ENCODE measurements around the gene NDUFA3.

NDUFA3 gene

DNA sequence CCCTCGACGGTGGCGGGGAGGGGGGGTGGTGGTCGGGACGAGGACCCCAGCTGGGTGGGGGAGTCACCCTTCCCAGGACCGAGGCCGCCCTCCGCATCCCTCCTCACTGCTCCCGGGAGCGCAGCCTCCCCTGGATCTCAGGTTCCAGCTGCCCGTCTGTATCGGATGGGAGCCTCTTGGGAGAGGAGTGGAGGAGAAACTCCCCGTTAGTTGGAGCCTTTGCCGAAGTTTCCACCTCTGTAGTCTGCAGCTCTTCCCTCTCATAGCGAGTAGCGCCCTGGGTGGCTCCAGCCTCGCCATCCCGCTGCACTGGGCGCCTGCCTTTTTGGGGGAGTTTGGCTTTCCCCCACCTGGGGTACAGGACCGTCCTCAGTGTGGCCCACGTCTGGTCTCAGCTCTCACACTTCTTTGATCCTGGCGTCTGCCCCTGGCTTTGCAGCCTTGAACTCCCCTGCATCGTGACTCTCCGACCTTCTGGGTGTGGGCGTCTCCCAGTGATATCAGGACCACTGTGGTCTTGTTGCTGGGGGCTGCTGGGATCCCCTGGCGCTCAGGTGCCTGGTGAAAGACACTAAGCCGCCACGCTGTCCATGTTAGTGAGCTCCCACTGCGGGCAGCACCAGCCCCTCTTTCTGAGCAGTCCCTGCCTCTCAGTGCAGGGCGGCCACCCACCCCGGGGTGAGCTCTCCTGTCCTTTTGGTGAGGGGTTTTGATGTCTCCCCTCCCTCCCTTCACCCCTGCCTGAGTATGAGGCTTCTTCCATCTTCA lies 36.0 kb downstream of the NDUFA3 start:
- DNase-seq: no peak

DNA sequence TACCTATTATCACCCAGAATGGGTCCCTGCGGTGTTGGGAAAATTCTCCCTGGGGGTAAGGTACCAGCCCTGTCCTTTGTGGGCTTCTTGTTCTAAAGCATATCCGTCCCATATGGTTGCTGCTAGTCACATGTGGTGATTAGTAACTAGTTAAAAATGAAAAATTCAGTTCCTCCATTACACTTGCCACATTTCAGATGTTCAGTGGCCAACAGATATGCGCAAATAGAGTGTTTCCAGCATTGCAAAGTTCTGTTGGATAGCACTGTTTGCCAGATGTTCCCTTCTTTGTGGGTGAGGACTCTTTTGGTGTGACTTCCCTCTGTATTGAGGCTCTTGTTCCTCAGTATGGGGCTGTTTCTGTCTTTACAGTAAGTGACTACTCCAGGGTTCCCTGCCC lies 38.7 kb downstream of the NDUFA3 start:
- DNase-seq: no peak

DNA sequence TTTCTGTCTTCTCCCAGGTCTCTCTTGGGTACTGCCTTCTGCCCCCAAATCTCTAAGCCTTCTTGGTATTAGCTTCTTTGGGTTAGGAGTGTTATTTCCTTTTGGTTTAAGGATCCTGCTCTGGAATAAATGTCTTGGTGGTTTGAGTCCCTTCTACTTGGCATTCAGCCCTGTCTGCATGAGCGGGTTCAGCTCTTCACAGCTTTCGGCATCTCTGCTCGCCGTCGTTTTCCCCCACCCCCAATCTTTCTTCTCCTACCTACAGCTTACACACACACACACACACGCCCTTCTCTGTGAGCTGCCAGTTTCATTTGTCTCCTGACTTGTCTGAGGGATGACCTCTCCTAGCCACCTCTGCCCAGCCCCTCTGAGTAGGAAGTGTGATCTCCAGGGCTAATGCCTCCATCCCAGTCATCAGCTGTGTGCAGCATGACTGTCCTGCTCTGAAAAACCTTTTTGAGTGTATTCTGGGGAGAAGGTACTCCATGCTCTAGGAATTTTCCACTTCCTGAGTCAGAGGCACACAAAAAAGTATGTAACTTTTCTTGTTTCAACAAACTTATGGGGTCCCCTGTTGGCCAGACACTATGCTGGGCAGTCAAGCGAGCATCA lies 39.6 kb downstream of the NDUFA3 start:
- DNase-seq: no peak

DNA sequence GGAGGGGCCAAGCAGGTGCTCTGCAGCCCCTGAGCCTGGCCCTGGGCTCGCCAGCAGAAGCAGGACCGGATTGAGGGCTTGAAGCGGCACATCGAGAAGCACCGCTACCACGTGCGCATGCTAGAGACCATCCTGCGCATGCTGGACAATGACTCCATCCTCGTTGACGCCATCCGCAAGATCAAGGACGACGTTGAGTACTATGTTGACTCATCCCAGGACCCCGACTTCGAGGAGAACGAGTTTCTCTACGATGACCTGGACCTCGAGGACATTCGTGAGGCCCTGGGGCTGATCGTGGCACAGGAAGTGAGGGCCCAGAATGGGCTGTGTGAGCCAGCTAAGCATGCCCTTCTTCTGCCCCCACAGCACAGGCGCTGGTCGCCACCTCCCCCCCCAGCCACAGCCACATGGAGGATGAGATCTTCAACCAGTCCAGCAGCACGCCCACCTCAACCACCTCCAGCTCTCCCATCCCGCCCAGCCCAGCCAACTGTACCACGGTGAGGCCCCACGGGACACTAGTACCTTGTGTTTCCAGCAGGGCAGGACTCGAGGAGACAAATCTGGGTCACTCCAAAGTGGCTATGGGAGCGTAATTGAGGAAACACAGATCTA lies 43.0 kb downstream of the NDUFA3 start:
- DNase-seq: no peak

GRCh38 chr19:54147676-54148075 lies 45.0 kb downstream of the NDUFA3 start:
- DNase-seq: no peak

- DNase-seq: no peak
Observed at GRCh38 chr19:54148158-54148557, 45.5 kb downstream of the NDUFA3 start.

GRCh38 chr19:54149021-54149812 lies 46.6 kb downstream of the NDUFA3 start:
- DNase-seq: no peak

DNA sequence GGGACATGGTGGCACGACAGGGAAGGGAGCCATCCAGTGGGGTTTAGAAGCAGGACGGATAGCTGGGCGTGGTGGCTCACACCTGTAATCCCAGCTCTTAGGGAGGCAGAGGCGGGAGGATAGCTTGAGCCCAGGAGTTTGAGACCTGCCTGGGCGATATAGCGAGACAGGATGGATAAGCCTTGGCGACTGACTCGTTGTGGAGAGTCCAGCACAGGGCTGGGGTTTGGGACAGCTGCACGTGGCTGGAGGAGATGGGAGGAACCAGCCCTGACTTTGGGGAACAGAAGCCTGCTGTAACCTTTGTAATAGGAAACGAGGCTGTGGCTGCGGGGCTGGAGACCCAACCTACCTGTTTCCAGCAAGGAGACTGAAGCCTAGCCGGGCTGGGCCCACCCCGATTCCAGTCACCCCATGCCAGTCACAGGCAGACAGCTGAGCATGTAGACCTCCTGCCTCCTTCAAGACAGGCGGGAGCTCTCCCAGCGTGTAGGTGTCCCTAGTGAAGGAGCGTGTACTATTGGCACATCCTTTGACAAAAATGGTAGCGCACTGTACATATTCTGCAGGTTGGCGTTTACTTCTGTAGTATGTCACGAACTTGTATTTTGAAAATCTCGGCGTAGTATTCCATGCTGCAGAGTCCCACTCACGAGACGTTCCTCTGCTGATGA lies 48.8 kb downstream of the NDUFA3 start:
- DNase-seq: no peak

DNA sequence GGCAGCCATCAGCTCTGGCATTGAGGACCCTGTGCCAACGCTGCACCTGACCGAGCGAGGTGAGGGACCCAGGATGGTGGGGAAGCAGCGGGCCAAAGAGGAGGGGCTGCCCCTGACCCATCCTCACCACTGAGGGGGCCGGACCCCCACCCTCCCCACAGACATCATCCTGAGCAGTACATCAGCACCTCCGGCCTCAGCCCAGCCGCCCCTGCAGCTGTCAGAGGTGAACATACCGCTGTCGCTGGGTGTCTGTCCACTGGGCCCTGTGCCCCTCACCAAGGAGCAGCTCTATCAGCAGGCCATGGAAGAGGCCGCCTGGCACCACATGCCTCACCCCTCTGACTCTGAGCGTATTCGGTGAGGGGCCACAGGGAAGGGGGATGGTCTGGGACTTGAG lies 49.6 kb downstream of the NDUFA3 start:
- DNase-seq: no peak

DNA sequence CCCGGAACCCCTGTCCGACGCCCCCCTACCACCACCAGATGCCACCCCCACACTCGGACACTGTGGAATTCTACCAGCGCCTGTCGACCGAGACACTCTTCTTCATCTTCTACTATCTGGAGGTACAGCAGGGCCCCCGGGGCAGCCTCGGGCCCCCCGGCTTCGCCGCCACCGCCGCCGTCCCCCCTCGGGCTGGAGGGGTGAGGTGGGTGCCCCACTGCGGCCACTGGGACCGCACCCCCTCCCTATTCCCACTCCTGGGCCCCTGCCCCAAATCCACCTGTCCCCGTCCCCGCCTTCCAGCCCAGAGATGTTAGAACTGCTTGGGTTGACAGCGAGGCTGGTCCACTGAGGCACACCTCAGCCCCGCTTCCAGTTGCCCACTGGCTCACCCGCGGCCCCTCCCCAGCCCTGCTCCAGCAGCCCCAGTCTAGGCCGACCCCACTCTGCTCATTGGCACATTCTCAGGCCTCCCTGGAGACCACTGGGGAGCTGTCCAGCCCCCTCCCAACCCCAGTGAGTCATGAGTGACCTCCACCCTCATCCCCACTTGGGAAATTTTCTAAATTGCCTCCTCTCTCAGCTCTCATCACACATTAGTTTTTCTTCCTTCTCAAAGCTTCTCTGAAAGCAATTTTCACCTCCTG lies 50.3 kb downstream of the NDUFA3 start:
- no peak for DNase-seq

GRCh38 chr19:54153731-54154326 lies 51.2 kb downstream of the NDUFA3 start:
- DNase-seq: no peak

- no peak for DNase-seq
Observed at GRCh38 chr19:54154603-54155345, 52.1 kb downstream of the NDUFA3 start.

- no peak for DNase-seq
Observed at GRCh38 chr19:54155694-54156093, 53.0 kb downstream of the NDUFA3 start.

DNA sequence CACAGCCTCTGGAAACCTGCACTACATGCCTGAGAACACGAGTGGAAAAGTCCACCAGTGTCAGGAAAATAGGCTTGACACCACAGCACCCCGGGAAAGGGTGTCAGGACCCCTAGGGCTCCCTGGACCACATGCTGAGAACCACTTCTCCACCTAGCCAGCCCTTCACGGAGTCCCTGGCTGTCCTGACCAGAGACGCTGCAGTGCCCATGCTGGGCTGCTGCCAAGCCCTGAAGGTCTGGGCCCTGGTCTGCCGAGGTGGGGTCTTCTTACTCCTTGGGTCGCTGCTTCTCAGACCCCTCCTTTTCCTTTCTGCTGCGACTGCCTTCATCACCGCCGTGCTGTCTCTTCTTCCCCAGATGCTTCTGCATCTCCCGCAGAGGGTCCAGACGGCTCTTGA lies 53.8 kb downstream of the NDUFA3 start:
- DNase-seq: no peak

- DNase-seq: no peak
Observed at GRCh38 chr19:54156953-54157352, 54.3 kb downstream of the NDUFA3 start.
